Spleen (tissue), 11 donors: Measurements from ENCODE around the gene FAM47E. TPM values are rescaled to one million over a fixed set of nuclear protein-coding genes. Genes with fewer than 3 reads are reported as not detected.
A peak's percentile ranks its signal among the peaks of the same experiment; 100 is the strongest.

Experiments
- DNase-seq: peaks from one replicate; pipeline ENCODE4 v3.0.0-alpha.2; 2020
- H3K27ac ChIP-seq, 8 donors: fragments of 200-600 bp; sonication (generic) in 7 of 8; 1 replicate in 4 of 8; 2 replicates in 4 of 8; pipeline versions ENCODE4 v1.5.0 to v1.8.0; 2016 to 2021; ENCODE audit warnings: inconsistent platforms in 4 of 8, mild to moderate bottlenecking in 4 of 8, moderate library complexity in 1 of 8
- H3K27me3 ChIP-seq, 7 donors: fragments of 200-600 bp; sonication (generic) in 6 of 7; replicated peaks in 1 of 7; 1 replicate in 4 of 7; 2 replicates in 3 of 7; pipeline versions ENCODE4 v1.5.0 to v1.8.0; 2016 to 2021; ENCODE audit warnings: inconsistent platforms in 3 of 7, mild to moderate bottlenecking in 1 of 7
- H3K36me3 ChIP-seq, 6 donors: fragments of 200-600 bp; sonication (generic) in 5 of 6; 1 replicate in 4 of 6; 2 replicates in 2 of 6; pipeline versions ENCODE4 v1.5.0 to v1.8.0; 2016 to 2021; ENCODE audit warnings: inconsistent platforms in 2 of 6
- H3K4me1 ChIP-seq, 6 donors: fragments of 200-600 bp; sonication (generic) in 5 of 6; 1 replicate in 3 of 6; 2 replicates in 3 of 6; pipeline versions ENCODE4 v1.5.0 to v1.8.0; 2016 to 2021; ENCODE audit warnings: inconsistent platforms in 3 of 6
- H3K4me3 ChIP-seq, 8 donors: fragments of 200-600 bp; sonication (generic) in 7 of 8; 1 replicate in 4 of 8; 2 replicates in 4 of 8; pipeline versions ENCODE4 v1.5.0 to v1.8.0; 2016 to 2021; ENCODE audit warnings: inconsistent platforms in 4 of 8, mild to moderate bottlenecking in 4 of 8, moderate library complexity in 2 of 8
- H3K9me3 ChIP-seq, 8 donors: fragments of 200-600 bp; sonication (generic) in 7 of 8; 1 replicate in 4 of 8; 2 replicates in 4 of 8; pipeline versions ENCODE4 v1.5.0 to v1.8.0; 2016 to 2021; ENCODE audit warnings: inconsistent platforms in 4 of 8
- POLR2A ChIP-seq, 3 donors: fragments of 450-650 bp; IDR thresholded peaks; one replicate each; pipeline ENCODE4 v1.5.1; 2017; ENCODE audit warnings: antibody characterized with exemption in 3 of 3, mild to moderate bottlenecking in 1 of 3
- POLR2AphosphoS5 ChIP-seq, 3 donors: sonication (generic); formaldehyde crosslinking; IDR thresholded peaks; one replicate each; pipeline ENCODE4 v1.5.1; 2017; ENCODE audit warnings: antibody characterized with exemption in 3 of 3
- WGBS, 5 donors: extraction: QIAGEN DNeasy Blood & Tissue Kit in 3 of 5; methylation state at CpG; one replicate each; pipeline versions ENCODE4 v1.1.5 to v1.1.7; 2013 to 2018; 5-methylcytosine and 5-hydroxymethylcytosine counted together
- intact Hi-C: fragments of 100-400 bp; cut with DNase I; formaldehyde crosslinking; loops from one replicate; pipeline ENCODE4 v1.15.0; 2023; ENCODE audit warnings: low total_unique reads
- polyA plus RNA-seq, 3 donors: library from polyadenylated mRNA; stranded (reverse); fragments of 200-250 nt; gene quantifications; one replicate each; pipeline ENCODE4 v1.2.1, GENCODE V29; 2013
- total RNA-seq, 7 donors: library from RNA; depleted of rRNA in 3 of 7; stranded (reverse); fragments of >200 nt in 3 of 7; fragmentation: NEBNext Ultra II Directional in 4 of 7; extraction: Animal tissue kit (Norgen Biotek cat#: 25700) in 4 of 7; gene quantifications; one replicate each; pipeline versions ENCODE4 v1.1.0 to v1.2.1, GENCODE V29; 2016 to 2021
- TF ChIP-seq, protein P1 (sequence below), 11 experiments: fragments of 200-600 bp in 7 of 11; fragments of 450-650 bp in 4 of 11; sonication (generic) in 4 of 11; IDR thresholded peaks in 8 of 11; conservative IDR thresholded peaks in 3 of 11; 1 replicate in 7 of 11; 2 replicates in 4 of 11; pipeline versions ENCODE4 v1.4.0 to v1.8.0; 2016 to 2021; ENCODE audit warnings: antibody characterized with exemption in 11 of 11, inconsistent platforms in 4 of 11, mild to moderate bottlenecking in 1 of 11
- donor health status: healthy with polysubstance abuse.
- donor health status: DM: no; HTN: no; CAD: no; lungs with moderate emphysema.
- donor health status: DM: no; HTN: no; CAD: no.
- donor health status: Bipolar disorder and iron deficiency.
- donor health status: healthy.
- donor health status: DM: no; HTN: no; CAD: no.
- donor health status: DM: yes; HTN: yes; CAD: no.

The FAM47E gene
- total and polyA plus RNA-seq, 10 donors = 0.66 to 6.2 (median 2.1) TPM

DNA sequence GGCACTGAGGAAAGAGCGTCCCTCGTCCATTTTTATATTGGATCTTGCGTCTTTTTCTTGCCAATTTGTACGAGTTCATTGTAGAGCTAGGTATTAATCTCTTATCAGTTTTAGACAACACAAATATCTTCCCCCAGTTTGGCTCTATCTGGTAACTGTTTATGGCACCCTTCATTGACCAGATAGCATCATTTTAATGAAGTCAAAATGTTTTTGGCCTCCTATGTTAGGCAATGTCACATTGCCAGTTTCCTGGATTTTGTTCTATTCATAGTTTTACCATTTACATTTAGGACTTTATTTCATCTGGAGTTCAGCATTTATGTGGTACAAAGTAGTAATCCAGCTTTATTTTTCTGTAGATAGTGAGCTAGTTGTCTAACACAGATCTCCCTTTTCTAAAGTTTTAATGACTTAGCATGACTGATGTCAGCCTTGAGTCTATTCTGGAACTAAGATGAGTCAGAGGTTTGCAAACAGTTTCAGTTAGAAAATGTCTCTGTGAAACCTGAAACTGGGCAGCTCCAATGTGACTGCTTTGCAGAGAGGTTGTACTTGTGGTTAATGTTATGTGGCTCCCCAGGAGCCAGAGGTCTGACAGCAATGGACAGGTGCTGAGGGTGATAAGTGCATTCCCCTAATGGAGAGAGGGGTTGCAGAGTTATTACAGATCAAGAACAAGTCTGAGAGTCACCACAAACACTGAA lies 49.7 kb downstream of the FAM47E start:
- Histone ChIP-seq H3K4me3 (no peak overlapping the region), H3K27ac (peak overlapping the region in 3 of 8 donors; percentile 11 to 20 (median 14)), H3K27me3 (peaks cover 0 to 5% (median 0%) of the 10 kb centered on the region in 7 donors), H3K4me1 (peaks cover 0 to 62% (median 12%) of the 10 kb centered on the region in 6 donors), H3K9me3 (peaks cover 0 to 27% (median 23%) of the 10 kb centered on the region in 8 donors), H3K36me3 (no peaks in the 10 kb centered on the region)
- WGBS, 5 donors = 89 to 98% (median 96%) methylated on average over 4 of the region's 4 CpGs
- TF ChIP-seq, protein P1, sequence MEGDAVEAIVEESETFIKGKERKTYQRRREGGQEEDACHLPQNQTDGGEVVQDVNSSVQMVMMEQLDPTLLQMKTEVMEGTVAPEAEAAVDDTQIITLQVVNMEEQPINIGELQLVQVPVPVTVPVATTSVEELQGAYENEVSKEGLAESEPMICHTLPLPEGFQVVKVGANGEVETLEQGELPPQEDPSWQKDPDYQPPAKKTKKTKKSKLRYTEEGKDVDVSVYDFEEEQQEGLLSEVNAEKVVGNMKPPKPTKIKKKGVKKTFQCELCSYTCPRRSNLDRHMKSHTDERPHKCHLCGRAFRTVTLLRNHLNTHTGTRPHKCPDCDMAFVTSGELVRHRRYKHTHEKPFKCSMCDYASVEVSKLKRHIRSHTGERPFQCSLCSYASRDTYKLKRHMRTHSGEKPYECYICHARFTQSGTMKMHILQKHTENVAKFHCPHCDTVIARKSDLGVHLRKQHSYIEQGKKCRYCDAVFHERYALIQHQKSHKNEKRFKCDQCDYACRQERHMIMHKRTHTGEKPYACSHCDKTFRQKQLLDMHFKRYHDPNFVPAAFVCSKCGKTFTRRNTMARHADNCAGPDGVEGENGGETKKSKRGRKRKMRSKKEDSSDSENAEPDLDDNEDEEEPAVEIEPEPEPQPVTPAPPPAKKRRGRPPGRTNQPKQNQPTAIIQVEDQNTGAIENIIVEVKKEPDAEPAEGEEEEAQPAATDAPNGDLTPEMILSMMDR (IDR thresholded peaks at IDR 0.05 in 8 of 11, conservative IDR thresholded peaks at IDR 0.05 in 3 of 11) = no peak
- no peak for TF ChIP-seq POLR2AphosphoS5 (IDR thresholded peaks at IDR 0.05)
- no peak for TF ChIP-seq POLR2A (IDR thresholded peaks at IDR 0.05)
- intact Hi-C loops = no loop called here
- no peak for DNase-seq

DNA sequence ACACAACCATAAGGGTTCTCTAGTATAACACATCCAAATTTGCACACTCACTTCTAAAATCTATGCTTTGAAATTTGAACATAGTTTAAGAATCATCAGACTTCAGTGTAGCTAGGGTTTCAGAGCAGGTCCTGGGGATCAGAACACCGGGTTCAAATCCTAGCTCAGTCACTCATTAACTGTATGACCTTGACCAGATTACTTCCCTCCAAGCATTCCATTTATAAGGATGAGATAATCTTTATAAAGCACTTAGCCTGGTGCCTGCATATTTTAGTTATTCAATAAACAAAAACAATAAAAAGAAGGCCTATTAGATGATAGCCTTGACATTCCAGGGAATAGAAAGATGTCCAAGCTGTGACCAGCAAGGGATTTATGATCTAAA lies 50.2 kb downstream of the FAM47E start:
- WGBS, 5 donors = 47 to 90% (median 72%) methylated on average over 1 of the region's 1 CpG
- no peak for DNase-seq
- intact Hi-C loops = no loop called here
- TF ChIP-seq POLR2A (IDR thresholded peaks at IDR 0.05) = no peak
- TF ChIP-seq POLR2AphosphoS5 (IDR thresholded peaks at IDR 0.05) = no peak
- TF ChIP-seq, protein P1 (IDR thresholded peaks at IDR 0.05 in 8 of 11, conservative IDR thresholded peaks at IDR 0.05 in 3 of 11) = no peak
- Histone ChIP-seq H3K9me3 (peaks cover 0 to 23% (median 19%) of the 10 kb centered on the region in 8 donors), H3K27me3 (peaks cover 0 to 11% (median 0%) of the 10 kb centered on the region in 7 donors), H3K4me1 (peaks cover 0 to 68% (median 14%) of the 10 kb centered on the region in 6 donors), H3K27ac (peak overlapping the region in 3 of 8 donors; percentile 11 to 20 (median 14)), H3K36me3 (no peaks in the 10 kb centered on the region), H3K4me3 (no peak overlapping the region)

DNA sequence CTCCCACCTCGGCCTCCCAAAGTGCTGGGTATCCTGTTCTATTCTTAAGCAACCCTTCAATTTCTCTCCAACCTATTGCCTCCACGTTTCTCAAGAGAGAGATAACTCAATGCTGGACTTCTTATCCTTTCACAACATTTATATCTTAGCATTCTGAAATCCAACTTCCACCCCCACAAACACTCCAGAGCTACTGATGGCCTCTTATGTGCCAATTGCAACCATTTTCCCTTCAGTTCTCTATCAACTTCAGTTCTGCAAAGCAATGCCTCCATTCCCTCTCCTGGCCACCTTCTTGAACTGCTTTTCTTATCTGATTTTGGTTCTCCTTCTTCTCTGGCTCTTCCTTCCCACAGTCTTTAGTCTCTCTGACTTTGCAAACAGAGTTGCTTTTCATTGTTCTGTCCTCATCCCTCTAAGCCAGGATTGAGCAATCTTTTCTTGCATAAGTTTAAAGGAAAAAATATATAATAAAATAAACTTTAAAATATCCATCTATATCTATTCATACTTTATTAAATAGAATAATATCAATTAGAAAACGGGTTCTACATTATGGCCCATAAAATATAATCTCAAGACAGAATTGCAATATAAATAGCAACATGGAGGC lies 51.4 kb downstream of the FAM47E start:
- no peak for DNase-seq
- 52 to 80% (median 61%) methylated on average over 3 of the region's 3 CpGs for WGBS, 5 donors
- Histone ChIP-seq H3K9me3 (peaks cover 0 to 11% (median 9%) of the 10 kb centered on the region in 8 donors), H3K27ac (peak overlapping the region in 2 of 8 donors; percentile 2 to 14), H3K4me3 (no peak overlapping the region), H3K4me1 (peaks cover 0 to 80% (median 25%) of the 10 kb centered on the region in 6 donors), H3K27me3 (peaks cover 0 to 19% (median 0%) of the 10 kb centered on the region in 7 donors), H3K36me3 (no peaks in the 10 kb centered on the region)
- intact Hi-C loops = no loop called here
- TF ChIP-seq POLR2A (IDR thresholded peaks at IDR 0.05) (no peak), POLR2AphosphoS5 (IDR thresholded peaks at IDR 0.05) (no peak)
- TF ChIP-seq, protein P1 (IDR thresholded peaks at IDR 0.05 in 8 of 11, conservative IDR thresholded peaks at IDR 0.05 in 3 of 11) = no peak
